ENCODE data around the gene PNMA6E.

The PNMA6E gene

DNA sequence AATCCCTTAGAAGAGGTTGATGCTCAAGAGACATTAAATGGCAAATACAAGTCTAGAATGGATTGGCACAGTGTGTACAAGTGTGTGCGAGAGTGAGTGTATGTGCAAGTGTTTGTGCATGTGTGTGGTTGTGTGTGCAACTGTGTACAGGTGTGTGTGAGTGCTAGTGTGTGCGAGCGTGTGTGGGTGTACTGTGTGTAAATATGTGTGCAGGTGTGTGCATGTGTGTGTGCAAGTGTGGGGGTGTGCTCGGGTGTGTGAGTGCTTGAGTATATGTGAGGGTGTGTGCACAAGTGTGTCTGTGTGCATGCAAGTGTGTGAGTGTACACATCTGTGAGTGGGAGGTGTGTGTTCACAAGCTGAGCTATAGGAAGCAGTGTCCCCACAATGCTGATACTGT lies 38.8 kb upstream of the PNMA6E start:
- no peak overlapping the region for H3K4me3 ChIP-seq (ENCODE audit: low read depth, low read length)
- CTCF ChIA-PET, result interaction anchor here (2.3 kb wide), 1 partner anchor 20 kb away, joined by 9 read pairs; no protein-coding TSS in a partner anchor
- TF ChIP-seq ZNF701 (tag by site-specific recombination; IDR thresholded peaks at IDR 0.05) (no peak), ZNF514 (tag by site-specific recombination; IDR thresholded peaks at IDR 0.05) (no peak), ZIC2 (tag by site-specific recombination; IDR thresholded peaks at IDR 0.05) (peak; percentile 2; the same call in 1 of the 2 replicates), FEZF1 (tag by site-specific recombination; IDR thresholded peaks at IDR 0.05) (no peak), ZNF248 (tag by site-specific recombination; IDR thresholded peaks at IDR 0.05) (no peak), SCRT2 (tag by site-specific recombination; IDR thresholded peaks at IDR 0.05) (no peak), ZFHX2 (tag by site-specific recombination; conservative IDR thresholded peaks at IDR 0.05) (peak; percentile 30; the same call in 1 of the 2 replicates)
- TF ChIP-seq, protein P1, sequence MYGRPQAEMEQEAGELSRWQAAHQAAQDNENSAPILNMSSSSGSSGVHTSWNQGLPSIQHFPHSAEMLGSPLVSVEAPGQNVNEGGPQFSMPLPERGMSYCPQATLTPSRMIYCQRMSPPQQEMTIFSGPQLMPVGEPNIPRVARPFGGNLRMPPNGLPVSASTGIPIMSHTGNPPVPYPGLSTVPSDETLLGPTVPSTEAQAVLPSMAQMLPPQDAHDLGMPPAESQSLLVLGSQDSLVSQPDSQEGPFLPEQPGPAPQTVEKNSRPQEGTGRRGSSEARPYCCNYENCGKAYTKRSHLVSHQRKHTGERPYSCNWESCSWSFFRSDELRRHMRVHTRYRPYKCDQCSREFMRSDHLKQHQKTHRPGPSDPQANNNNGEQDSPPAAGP (tag by site-specific recombination; IDR thresholded peaks at IDR 0.05), result no peak
- TF ChIP-seq, protein P2, sequence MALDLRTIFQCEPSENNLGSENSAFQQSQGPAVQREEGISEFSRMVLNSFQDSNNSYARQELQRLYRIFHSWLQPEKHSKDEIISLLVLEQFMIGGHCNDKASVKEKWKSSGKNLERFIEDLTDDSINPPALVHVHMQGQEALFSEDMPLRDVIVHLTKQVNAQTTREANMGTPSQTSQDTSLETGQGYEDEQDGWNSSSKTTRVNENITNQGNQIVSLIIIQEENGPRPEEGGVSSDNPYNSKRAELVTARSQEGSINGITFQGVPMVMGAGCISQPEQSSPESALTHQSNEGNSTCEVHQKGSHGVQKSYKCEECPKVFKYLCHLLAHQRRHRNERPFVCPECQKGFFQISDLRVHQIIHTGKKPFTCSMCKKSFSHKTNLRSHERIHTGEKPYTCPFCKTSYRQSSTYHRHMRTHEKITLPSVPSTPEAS (tag by site-specific recombination; IDR thresholded peaks at IDR 0.05), result peak; percentile 41; the same call in 1 of the 2 replicates
- no peaks in the 10 kb centered on the region for H3K9me3 ChIP-seq (ENCODE audit: control insufficient read depth, insufficient read depth, low read depth, low read length)
- no peaks in the 10 kb centered on the region for H3K36me3 ChIP-seq (ENCODE audit: control insufficient read depth in 2 of 2, insufficient read depth in 1 of 2, low read length in 2 of 2)
- POLR2A ChIA-PET, result no interaction called here
- no peak overlapping the region for H3K27ac ChIP-seq (ENCODE audit: extremely low read depth, low read depth, low read length)
- no peaks in the 10 kb centered on the region for H3K4me1 ChIP-seq (ENCODE audit: control insufficient read depth, insufficient read depth, low read length)

DNA sequence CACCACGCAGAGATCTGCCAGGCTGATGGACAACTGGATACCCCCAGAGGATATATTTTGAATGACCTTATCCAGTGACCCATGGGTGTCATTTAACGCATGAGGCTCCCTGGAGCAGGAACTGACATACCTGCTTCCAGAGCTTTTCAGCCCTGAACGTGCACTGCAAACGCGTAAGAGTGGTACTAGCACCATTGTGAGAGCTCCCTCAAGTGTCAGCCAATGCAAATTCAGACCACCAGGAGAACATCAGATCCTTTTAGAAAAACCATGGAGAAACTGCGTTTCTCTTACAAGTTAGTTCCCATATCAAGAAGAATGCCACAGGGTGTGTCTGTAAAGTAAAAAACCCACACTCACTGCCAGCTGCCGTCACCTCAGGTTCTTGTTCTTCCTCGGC lies 37.4 kb upstream of the PNMA6E start:
- Histone ChIP-seq H3K9me3 (ENCODE audit: control insufficient read depth, insufficient read depth, low read depth, low read length) (no peaks in the 10 kb centered on the region), H3K4me1 (ENCODE audit: control insufficient read depth, insufficient read depth, low read length) (no peaks in the 10 kb centered on the region), H3K36me3 (ENCODE audit: control insufficient read depth in 2 of 2, insufficient read depth in 1 of 2, low read length in 2 of 2) (no peaks in the 10 kb centered on the region), H3K27ac (ENCODE audit: extremely low read depth, low read depth, low read length) (no peak overlapping the region), H3K4me3 (ENCODE audit: low read depth, low read length) (no peak overlapping the region)
- CTCF ChIA-PET, result interaction anchor here (0.5 to 2.2 kb wide), 15 partner anchors 8 to 497 kb away, joined by 3 to 10 read pairs (median 4); no protein-coding TSS in a partner anchor
- POLR2A ChIA-PET, result interaction anchor here (0.7 kb wide), 1 partner anchor 1588 kb away, joined by 7 read pairs; the partner anchor contains the start of gene FUNDC2
- TF ChIP-seq, protein P3, sequence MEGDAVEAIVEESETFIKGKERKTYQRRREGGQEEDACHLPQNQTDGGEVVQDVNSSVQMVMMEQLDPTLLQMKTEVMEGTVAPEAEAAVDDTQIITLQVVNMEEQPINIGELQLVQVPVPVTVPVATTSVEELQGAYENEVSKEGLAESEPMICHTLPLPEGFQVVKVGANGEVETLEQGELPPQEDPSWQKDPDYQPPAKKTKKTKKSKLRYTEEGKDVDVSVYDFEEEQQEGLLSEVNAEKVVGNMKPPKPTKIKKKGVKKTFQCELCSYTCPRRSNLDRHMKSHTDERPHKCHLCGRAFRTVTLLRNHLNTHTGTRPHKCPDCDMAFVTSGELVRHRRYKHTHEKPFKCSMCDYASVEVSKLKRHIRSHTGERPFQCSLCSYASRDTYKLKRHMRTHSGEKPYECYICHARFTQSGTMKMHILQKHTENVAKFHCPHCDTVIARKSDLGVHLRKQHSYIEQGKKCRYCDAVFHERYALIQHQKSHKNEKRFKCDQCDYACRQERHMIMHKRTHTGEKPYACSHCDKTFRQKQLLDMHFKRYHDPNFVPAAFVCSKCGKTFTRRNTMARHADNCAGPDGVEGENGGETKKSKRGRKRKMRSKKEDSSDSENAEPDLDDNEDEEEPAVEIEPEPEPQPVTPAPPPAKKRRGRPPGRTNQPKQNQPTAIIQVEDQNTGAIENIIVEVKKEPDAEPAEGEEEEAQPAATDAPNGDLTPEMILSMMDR (tag by site-specific recombination; IDR thresholded peaks at IDR 0.05), result peak; percentile 48
- TF ChIP-seq, protein P4, sequence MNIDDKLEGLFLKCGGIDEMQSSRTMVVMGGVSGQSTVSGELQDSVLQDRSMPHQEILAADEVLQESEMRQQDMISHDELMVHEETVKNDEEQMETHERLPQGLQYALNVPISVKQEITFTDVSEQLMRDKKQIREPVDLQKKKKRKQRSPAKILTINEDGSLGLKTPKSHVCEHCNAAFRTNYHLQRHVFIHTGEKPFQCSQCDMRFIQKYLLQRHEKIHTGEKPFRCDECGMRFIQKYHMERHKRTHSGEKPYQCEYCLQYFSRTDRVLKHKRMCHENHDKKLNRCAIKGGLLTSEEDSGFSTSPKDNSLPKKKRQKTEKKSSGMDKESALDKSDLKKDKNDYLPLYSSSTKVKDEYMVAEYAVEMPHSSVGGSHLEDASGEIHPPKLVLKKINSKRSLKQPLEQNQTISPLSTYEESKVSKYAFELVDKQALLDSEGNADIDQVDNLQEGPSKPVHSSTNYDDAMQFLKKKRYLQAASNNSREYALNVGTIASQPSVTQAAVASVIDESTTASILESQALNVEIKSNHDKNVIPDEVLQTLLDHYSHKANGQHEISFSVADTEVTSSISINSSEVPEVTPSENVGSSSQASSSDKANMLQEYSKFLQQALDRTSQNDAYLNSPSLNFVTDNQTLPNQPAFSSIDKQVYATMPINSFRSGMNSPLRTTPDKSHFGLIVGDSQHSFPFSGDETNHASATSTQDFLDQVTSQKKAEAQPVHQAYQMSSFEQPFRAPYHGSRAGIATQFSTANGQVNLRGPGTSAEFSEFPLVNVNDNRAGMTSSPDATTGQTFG (tag by site-specific recombination; IDR thresholded peaks at IDR 0.05; ENCODE audit: borderline replicate concordance), result no peak
- TF ChIP-seq ZNF654 (tag by site-specific recombination; IDR thresholded peaks at IDR 0.05; ENCODE audit: low read depth), result peak; percentile 51
- TF ChIP-seq ZNF239 (tag by site-specific recombination; IDR thresholded peaks at IDR 0.05), result no peak
- TF ChIP-seq, protein P5, sequence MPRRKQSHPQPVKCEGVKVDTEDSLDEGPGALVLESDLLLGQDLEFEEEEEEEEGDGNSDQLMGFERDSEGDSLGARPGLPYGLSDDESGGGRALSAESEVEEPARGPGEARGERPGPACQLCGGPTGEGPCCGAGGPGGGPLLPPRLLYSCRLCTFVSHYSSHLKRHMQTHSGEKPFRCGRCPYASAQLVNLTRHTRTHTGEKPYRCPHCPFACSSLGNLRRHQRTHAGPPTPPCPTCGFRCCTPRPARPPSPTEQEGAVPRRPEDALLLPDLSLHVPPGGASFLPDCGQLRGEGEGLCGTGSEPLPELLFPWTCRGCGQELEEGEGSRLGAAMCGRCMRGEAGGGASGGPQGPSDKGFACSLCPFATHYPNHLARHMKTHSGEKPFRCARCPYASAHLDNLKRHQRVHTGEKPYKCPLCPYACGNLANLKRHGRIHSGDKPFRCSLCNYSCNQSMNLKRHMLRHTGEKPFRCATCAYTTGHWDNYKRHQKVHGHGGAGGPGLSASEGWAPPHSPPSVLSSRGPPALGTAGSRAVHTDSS (tag by site-specific recombination; IDR thresholded peaks at IDR 0.05), result peak; percentile 47; the same call in 1 of the 2 replicates

Data from HEK293 (cell line).